ENCODE results near the gene VMO1.
A peak's percentile ranks its signal among the peaks of the same experiment; 100 is the strongest.

The VMO1 gene

GRCh38 chr17:4788807-4789700 lies 2.9 kb upstream of the VMO1 start, which contains the start of gene GLTPD2:
GLTPD2 (plus strand) TSS chr17:4788964; CDS start chr17:4789012, 48 bp downstream.
- peak within 1 kb of the TSS; percentile 77 for H3K4me3 ChIP-seq (ENCODE audit: low read length)
- DNase-seq (ENCODE audit: low read depth) = no peak
- TF ChIP-seq CTCF (IDR thresholded peaks at IDR 0.05; ENCODE audit: insufficient read depth, low read depth, low read length, missing control alignments) = no peak

GRCh38 chr17:4788159-4788806 lies 2.1 kb upstream of the VMO1 start:
- peak overlapping the region; percentile 77 for H3K4me3 ChIP-seq (ENCODE audit: low read length)
- no peak for DNase-seq (ENCODE audit: low read depth)
- TF ChIP-seq CTCF (IDR thresholded peaks at IDR 0.05; ENCODE audit: insufficient read depth, low read depth, low read length, missing control alignments) = no peak

- H3K4me3 ChIP-seq (ENCODE audit: low read length) = no peak overlapping the region
- no peak for DNase-seq (ENCODE audit: low read depth)
- no peak for TF ChIP-seq CTCF (IDR thresholded peaks at IDR 0.05; ENCODE audit: insufficient read depth, low read depth, low read length, missing control alignments)
Measured at GRCh38 chr17:4786516-4786915, 352 bp upstream of the VMO1 start.

GRCh38 chr17:4785311-4786105 lies 656 bp downstream of the VMO1 start:
- no peak for TF ChIP-seq CTCF (IDR thresholded peaks at IDR 0.05; ENCODE audit: insufficient read depth, low read depth, low read length, missing control alignments)
- H3K4me3 ChIP-seq (ENCODE audit: low read length) = no peak overlapping the region
- no peak for DNase-seq (ENCODE audit: low read depth)

- no peak for DNase-seq (ENCODE audit: low read depth)
- H3K4me3 ChIP-seq (ENCODE audit: low read length) = no peak overlapping the region
- no peak for TF ChIP-seq CTCF (IDR thresholded peaks at IDR 0.05; ENCODE audit: insufficient read depth, low read depth, low read length, missing control alignments)
Measured at GRCh38 chr17:4782652-4783051, 3.5 kb downstream of the VMO1 start.

- DNase-seq (ENCODE audit: low read depth) = no peak
- TF ChIP-seq CTCF (IDR thresholded peaks at IDR 0.05; ENCODE audit: insufficient read depth, low read depth, low read length, missing control alignments) = no peak
- no peak overlapping the region for H3K4me3 ChIP-seq (ENCODE audit: low read length)
Measured at GRCh38 chr17:4780325-4780955, 5.7 kb downstream of the VMO1 start.

Measured in epithelial cell of esophagus (primary cell).